ENCODE results near the gene ANGPTL5. TPM values are rescaled to one million over a fixed set of nuclear protein-coding genes. Genes with fewer than 3 reads are reported as not detected.
A peak's percentile ranks its signal among the peaks of the same experiment; 100 is the strongest.
"Not testable (repeated sequence)": the region's sequence is repeated elsewhere in the genome, so short reads cannot be mapped to it uniquely, and the experiment has no call there.

The ANGPTL5 gene
- total RNA-seq, result under 1 TPM; 0.31 to 0.62 TPM
- polyA plus RNA-seq (ENCODE audit: insufficient read depth, low read depth, low replicate concordance), result 0.74 TPM
- long read RNA-seq, donor 1, result 0 reads
- long read RNA-seq, donor 2, result 0 reads

GRCh38 chr11:101916422-101916821, at the start of gene ANGPTL5:
ANGPTL5 (minus strand) TSS chr11:101916522; CDS start chr11:101907909, 8,613 bp downstream.
- Histone ChIP-seq H3K27me3 (no peaks in the 10 kb centered on the region), H3K36me3 (ENCODE audit: low read depth, missing control alignments) (no peaks in the 10 kb centered on the region), H3K27ac (peak within 1 kb of the TSS; percentile 76 to 92), H3K4me1 (peaks cover 28% of the 10 kb centered on the region), H3K9me3 (no peaks in the 10 kb centered on the region), H3K4me3 (peak within 1 kb of the TSS; percentile 71 to 75)
- intact Hi-C loops (cut with DNase I; ENCODE audit: low total_unique reads), result no loop called here
- no peak for DNase-seq
- WGBS, 2 donors, result 38 to 53% methylated on average over 2 of the region's 2 CpGs
- TF ChIP-seq POLR2A (IDR thresholded peaks at IDR 0.05) (no peak), CTCF (IDR thresholded peaks at IDR 0.05) (no peak)

GRCh38 chr11:101964200-101964599, 47.9 kb upstream of the ANGPTL5 start:
- intact Hi-C loops (cut with DNase I; ENCODE audit: low total_unique reads); H3K36me3 ChIP-seq (ENCODE audit: low read depth, missing control alignments); H3K9me3 ChIP-seq; H3K4me1 ChIP-seq; H3K27me3 ChIP-seq; H3K4me3 ChIP-seq; H3K27ac ChIP-seq; DNase-seq: not testable (repeated sequence)
- WGBS, 2 donors, result 91 to 94% methylated on average over 10 of the region's 10 CpGs

- WGBS, 2 donors, result 89 to 100% methylated on average over 1 of the region's 1 CpG
- no peaks in the 10 kb centered on the region for H3K4me1 ChIP-seq
- H3K27ac ChIP-seq, result no peak overlapping the region
- DNase-seq, result no peak
- TF ChIP-seq POLR2A (IDR thresholded peaks at IDR 0.05) (no peak), CTCF (IDR thresholded peaks at IDR 0.05) (no peak)
- intact Hi-C loops (cut with DNase I; ENCODE audit: low total_unique reads), result no loop called here
- no peak overlapping the region for H3K4me3 ChIP-seq
- no peaks in the 10 kb centered on the region for H3K27me3 ChIP-seq
- no peaks in the 10 kb centered on the region for H3K9me3 ChIP-seq
- no peaks in the 10 kb centered on the region for H3K36me3 ChIP-seq (ENCODE audit: low read depth, missing control alignments)
Observed at GRCh38 chr11:101960231-101960630, 43.9 kb upstream of the ANGPTL5 start.

- 91 to 92% methylated on average over 5 of the region's 5 CpGs for WGBS, 2 donors
- no peaks in the 10 kb centered on the region for H3K9me3 ChIP-seq
- no peaks in the 10 kb centered on the region for H3K4me1 ChIP-seq
- H3K27ac ChIP-seq, result no peak overlapping the region
- H3K4me3 ChIP-seq, result no peak overlapping the region
- no peaks in the 10 kb centered on the region for H3K36me3 ChIP-seq (ENCODE audit: low read depth, missing control alignments)
- H3K27me3 ChIP-seq, result no peaks in the 10 kb centered on the region
- TF ChIP-seq POLR2A (IDR thresholded peaks at IDR 0.05), result no peak
- TF ChIP-seq CTCF (IDR thresholded peaks at IDR 0.05), result no peak
- DNase-seq, result no peak
- intact Hi-C loops (cut with DNase I; ENCODE audit: low total_unique reads), result no loop called here
Observed at GRCh38 chr11:101955701-101956100, 39.4 kb upstream of the ANGPTL5 start.

GRCh38 chr11:101955278-101955677, 39.0 kb upstream of the ANGPTL5 start:
- intact Hi-C loops (cut with DNase I; ENCODE audit: low total_unique reads), result no loop called here
- 89 to 95% methylated on average over 3 of the region's 3 CpGs for WGBS, 2 donors
- TF ChIP-seq CTCF (IDR thresholded peaks at IDR 0.05) (no peak), POLR2A (IDR thresholded peaks at IDR 0.05) (no peak)

More at GRCh38 chr11:101955278-101955677, 39.0 kb upstream of the ANGPTL5 start:
- no peaks in the 10 kb centered on the region for H3K9me3 ChIP-seq
- no peak for DNase-seq
- no peak overlapping the region for H3K4me3 ChIP-seq
- no peaks in the 10 kb centered on the region for H3K4me1 ChIP-seq
- H3K27ac ChIP-seq, result no peak overlapping the region
- no peaks in the 10 kb centered on the region for H3K36me3 ChIP-seq (ENCODE audit: low read depth, missing control alignments)
- no peaks in the 10 kb centered on the region for H3K27me3 ChIP-seq

Measured in testis (tissue), 5 donors.